ENCODE results near the gene BCL7A.

DNA sequence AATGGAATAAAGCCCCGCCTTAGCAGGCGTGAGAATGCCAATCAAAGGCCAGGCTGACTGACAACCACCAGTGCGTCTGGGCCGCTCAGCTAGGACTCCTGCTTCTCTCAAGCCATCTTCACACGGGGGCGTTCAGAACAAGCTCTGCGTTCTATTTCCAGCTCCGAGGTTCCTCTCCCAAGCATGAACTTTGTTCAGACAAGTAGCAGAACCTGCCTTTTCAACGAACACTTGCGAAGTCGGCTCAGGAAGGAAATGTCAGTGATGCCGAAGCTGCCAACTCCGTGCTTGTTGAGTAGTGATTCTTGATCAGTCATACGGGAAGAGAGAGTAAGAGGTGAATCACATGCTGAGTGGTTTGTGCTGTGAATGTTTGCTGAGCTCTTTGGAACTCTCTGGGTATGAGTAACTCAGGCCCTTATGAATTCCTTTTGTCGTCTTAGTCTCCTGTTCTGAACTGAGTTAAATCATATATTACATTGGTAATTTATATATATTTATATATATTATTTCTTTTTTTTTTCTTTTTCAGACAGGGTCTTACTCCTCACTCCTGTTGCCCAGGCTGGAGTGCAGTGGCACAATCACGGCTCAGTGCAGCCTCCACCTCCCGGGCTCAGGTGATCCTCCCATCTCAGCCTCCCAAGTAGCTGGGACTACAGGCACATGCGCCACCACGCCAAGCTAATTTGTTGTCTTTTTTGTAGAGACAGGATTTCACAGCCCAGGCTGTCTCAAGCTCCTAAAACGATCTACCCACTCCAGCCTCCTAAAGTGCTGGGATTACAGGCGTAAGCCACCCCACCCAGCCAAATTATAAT, 29.4 kb upstream of the BCL7A start:
- TF ChIP-seq RBBP5 (IDR thresholded peaks at IDR 0.05; ENCODE audit: borderline replicate concordance, low read depth, low read length) (no peak), CREB1 (IDR thresholded peaks at IDR 0.05) (no peak), EP300 (IDR thresholded peaks at IDR 0.05; ENCODE audit: borderline replicate concordance in 1 of 2, low read depth in 2 of 2, low read length in 2 of 2) (no peak)
- TF ChIP-seq, protein P1, sequence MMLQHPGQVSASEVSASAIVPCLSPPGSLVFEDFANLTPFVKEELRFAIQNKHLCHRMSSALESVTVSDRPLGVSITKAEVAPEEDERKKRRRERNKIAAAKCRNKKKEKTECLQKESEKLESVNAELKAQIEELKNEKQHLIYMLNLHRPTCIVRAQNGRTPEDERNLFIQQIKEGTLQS (IDR thresholded peaks at IDR 0.05; ENCODE audit: insufficient read depth, low read depth, low read length), result no peak
- TF ChIP-seq, protein P2, sequence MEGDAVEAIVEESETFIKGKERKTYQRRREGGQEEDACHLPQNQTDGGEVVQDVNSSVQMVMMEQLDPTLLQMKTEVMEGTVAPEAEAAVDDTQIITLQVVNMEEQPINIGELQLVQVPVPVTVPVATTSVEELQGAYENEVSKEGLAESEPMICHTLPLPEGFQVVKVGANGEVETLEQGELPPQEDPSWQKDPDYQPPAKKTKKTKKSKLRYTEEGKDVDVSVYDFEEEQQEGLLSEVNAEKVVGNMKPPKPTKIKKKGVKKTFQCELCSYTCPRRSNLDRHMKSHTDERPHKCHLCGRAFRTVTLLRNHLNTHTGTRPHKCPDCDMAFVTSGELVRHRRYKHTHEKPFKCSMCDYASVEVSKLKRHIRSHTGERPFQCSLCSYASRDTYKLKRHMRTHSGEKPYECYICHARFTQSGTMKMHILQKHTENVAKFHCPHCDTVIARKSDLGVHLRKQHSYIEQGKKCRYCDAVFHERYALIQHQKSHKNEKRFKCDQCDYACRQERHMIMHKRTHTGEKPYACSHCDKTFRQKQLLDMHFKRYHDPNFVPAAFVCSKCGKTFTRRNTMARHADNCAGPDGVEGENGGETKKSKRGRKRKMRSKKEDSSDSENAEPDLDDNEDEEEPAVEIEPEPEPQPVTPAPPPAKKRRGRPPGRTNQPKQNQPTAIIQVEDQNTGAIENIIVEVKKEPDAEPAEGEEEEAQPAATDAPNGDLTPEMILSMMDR (IDR thresholded peaks at IDR 0.05; ENCODE audit: control extremely low read depth in 1 of 3, insufficient read depth in 1 of 3, low read depth in 1 of 3, low read length in 3 of 3), result no peak
- TF ChIP-seq, protein P3, sequence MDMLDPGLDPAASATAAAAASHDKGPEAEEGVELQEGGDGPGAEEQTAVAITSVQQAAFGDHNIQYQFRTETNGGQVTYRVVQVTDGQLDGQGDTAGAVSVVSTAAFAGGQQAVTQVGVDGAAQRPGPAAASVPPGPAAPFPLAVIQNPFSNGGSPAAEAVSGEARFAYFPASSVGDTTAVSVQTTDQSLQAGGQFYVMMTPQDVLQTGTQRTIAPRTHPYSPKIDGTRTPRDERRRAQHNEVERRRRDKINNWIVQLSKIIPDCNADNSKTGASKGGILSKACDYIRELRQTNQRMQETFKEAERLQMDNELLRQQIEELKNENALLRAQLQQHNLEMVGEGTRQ (IDR thresholded peaks at IDR 0.05; ENCODE audit: low read length), result no peak
- TF ChIP-seq, protein P4, sequence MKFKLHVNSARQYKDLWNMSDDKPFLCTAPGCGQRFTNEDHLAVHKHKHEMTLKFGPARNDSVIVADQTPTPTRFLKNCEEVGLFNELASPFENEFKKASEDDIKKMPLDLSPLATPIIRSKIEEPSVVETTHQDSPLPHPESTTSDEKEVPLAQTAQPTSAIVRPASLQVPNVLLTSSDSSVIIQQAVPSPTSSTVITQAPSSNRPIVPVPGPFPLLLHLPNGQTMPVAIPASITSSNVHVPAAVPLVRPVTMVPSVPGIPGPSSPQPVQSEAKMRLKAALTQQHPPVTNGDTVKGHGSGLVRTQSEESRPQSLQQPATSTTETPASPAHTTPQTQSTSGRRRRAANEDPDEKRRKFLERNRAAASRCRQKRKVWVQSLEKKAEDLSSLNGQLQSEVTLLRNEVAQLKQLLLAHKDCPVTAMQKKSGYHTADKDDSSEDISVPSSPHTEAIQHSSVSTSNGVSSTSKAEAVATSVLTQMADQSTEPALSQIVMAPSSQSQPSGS (IDR thresholded peaks at IDR 0.05; ENCODE audit: low read length), result no peak
